ENCODE data around the gene FHL5.

- TF ChIP-seq, protein P1, sequence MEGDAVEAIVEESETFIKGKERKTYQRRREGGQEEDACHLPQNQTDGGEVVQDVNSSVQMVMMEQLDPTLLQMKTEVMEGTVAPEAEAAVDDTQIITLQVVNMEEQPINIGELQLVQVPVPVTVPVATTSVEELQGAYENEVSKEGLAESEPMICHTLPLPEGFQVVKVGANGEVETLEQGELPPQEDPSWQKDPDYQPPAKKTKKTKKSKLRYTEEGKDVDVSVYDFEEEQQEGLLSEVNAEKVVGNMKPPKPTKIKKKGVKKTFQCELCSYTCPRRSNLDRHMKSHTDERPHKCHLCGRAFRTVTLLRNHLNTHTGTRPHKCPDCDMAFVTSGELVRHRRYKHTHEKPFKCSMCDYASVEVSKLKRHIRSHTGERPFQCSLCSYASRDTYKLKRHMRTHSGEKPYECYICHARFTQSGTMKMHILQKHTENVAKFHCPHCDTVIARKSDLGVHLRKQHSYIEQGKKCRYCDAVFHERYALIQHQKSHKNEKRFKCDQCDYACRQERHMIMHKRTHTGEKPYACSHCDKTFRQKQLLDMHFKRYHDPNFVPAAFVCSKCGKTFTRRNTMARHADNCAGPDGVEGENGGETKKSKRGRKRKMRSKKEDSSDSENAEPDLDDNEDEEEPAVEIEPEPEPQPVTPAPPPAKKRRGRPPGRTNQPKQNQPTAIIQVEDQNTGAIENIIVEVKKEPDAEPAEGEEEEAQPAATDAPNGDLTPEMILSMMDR (IDR thresholded peaks at IDR 0.05 in 4 of 5, conservative IDR thresholded peaks at IDR 0.05 in 1 of 5), result no peak
- TF ChIP-seq POLR2A (IDR thresholded peaks at IDR 0.05), result no peak
These were observed 50.5 kb downstream of the FHL5 start for GRCh38 chr6:96613291-96613999.
